Endothelial cell of umbilical vein (primary cell): ENCODE data around the gene SLC25A29. TPM values are rescaled to one million over a fixed set of nuclear protein-coding genes. Genes with fewer than 3 reads are reported as not detected.

ENCODE experiments used
- BruUV-seq: library from RNA; stranded (reverse); fragments of 400-500 nt; replicated peaks from 2 replicates; lab custom pipeline; 2021; lab: Mats Ljungman, UMichigan
- CTCF ChIA-PET: fragments of 300-600, 350-600 bp; sonication (Branson Sonifier 250); formaldehyde crosslinking; loops from one replicate; lab custom pipeline; 2021; ENCODE audit warnings: antibody characterized with exemption, inconsistent platforms; lab: Charles Lee
- POLR2A ChIA-PET: fragments of 300-600, 350-600 bp; sonication (Branson Sonifier 250); formaldehyde crosslinking; loops from one replicate; lab custom pipeline; 2021; ENCODE audit warnings: antibody characterized with exemption, inconsistent platforms; lab: Charles Lee
- DNase-seq: peaks from one replicate; pipeline ENCODE4 v3.0.0-alpha.2; 2011; ENCODE audit warnings: low read depth, low spot score
- FAIRE-seq: peaks from 2 replicates; lab custom pipeline; 2011; peaks lifted over from hg19 to GRCh38; lab: Jason Lieb, UNC
- H2AFZ ChIP-seq: 2 replicates; pipeline ENCODE4 v1.6.0; 2012; ENCODE audit warnings: low read depth, low read length, control low read depth, inconsistent platforms
- H3K27ac ChIP-seq: 2 replicates; pipeline ENCODE4 v1.5.1; 2011; ENCODE audit warnings: low read depth, mild to moderate bottlenecking, control low read depth, low read length, moderate library complexity; ENCODE audit not compliant: insufficient read depth
- H3K27me3 ChIP-seq, 2 experiments: 2 replicates each; pipeline versions ENCODE4 v1.6.0 to v1.6.1; 2011; ENCODE audit warnings: low read length in 2 of 2, mixed read lengths in 1 of 2; ENCODE audit not compliant: control insufficient read depth in 2 of 2, insufficient read depth in 2 of 2
- H3K36me3 ChIP-seq, 2 experiments: 2 replicates in 1 of 2; 3 replicates in 1 of 2; pipeline ENCODE4 v1.5.1; 2011; ENCODE audit warnings: low read length in 2 of 2, mild to moderate bottlenecking in 1 of 2, moderate library complexity in 1 of 2; ENCODE audit not compliant: control insufficient read depth in 2 of 2, insufficient read depth in 2 of 2; ENCODE audit errors: extremely low read depth in 1 of 2
- H3K4me1 ChIP-seq: 3 replicates; pipeline ENCODE4 v1.5.1; 2011; ENCODE audit warnings: mild to moderate bottlenecking, low read length; ENCODE audit not compliant: control insufficient read depth, insufficient read depth; ENCODE audit errors: extremely low read depth
- H3K4me2 ChIP-seq: 2 replicates; pipeline ENCODE4 v1.6.1; 2011; ENCODE audit warnings: low read length, control low read depth, mixed read lengths; ENCODE audit not compliant: insufficient read depth
- H3K4me3 ChIP-seq, 3 experiments: fragments of 200-600 bp in 1 of 3; sonication (generic), shearing (Covaris generic) in 1 of 3; replicated peaks in 1 of 3; 2 replicates each; pipeline ENCODE4 v1.5.1; 2011 to 2016; ENCODE audit warnings: control low read depth in 3 of 3, low read length in 3 of 3, mild to moderate bottlenecking in 2 of 3, inconsistent platforms in 1 of 3, low read depth in 1 of 3, moderate library complexity in 1 of 3; ENCODE audit not compliant: insufficient read depth in 1 of 3
- H3K79me2 ChIP-seq: 2 replicates; pipeline ENCODE4 v1.6.0; 2012; ENCODE audit warnings: low read length, inconsistent platforms; ENCODE audit not compliant: control insufficient read depth, insufficient read depth
- H3K9ac ChIP-seq: replicated peaks from 2 replicates; pipeline ENCODE3; 2011; ENCODE audit warnings: low read length, control low read depth; ENCODE audit not compliant: insufficient read depth; ENCODE audit errors: extremely low read depth
- H3K9me1 ChIP-seq: replicated peaks from 3 replicates; pipeline ENCODE4 v1.6.0; 2011; ENCODE audit warnings: mild to moderate bottlenecking, low read length; ENCODE audit not compliant: control insufficient read depth, insufficient read depth; ENCODE audit errors: extremely low read depth
- H3K9me3 ChIP-seq: replicated peaks from 2 replicates; pipeline ENCODE4 v1.5.1; 2012; ENCODE audit warnings: low read length, inconsistent platforms; ENCODE audit not compliant: control insufficient read depth, insufficient read depth
- H4K20me1 ChIP-seq: replicated peaks from 2 replicates; pipeline ENCODE3; 2011; ENCODE audit warnings: mild to moderate bottlenecking, low read length; ENCODE audit not compliant: control insufficient read depth, insufficient read depth; ENCODE audit errors: extremely low read depth
- EZH2 ChIP-seq: IDR thresholded peaks from 2 replicates; pipeline ENCODE4 v1.6.1; 2012; ENCODE audit warnings: borderline replicate concordance, low read depth, mild to moderate bottlenecking, moderate library complexity, low read length, inconsistent platforms; ENCODE audit not compliant: severe bottlenecking
- FOS ChIP-seq: IDR thresholded peaks from 2 replicates; pipeline ENCODE4 v1.6.1; 2011; ENCODE audit warnings: mild to moderate bottlenecking, low read length, moderate library complexity, borderline replicate concordance; ENCODE audit not compliant: insufficient read depth
- GATA2 ChIP-seq: IDR thresholded peaks from 2 replicates; pipeline ENCODE4 v1.7.0; 2011; ENCODE audit warnings: low read depth, mild to moderate bottlenecking, moderate library complexity, mixed read lengths, low read length; ENCODE audit not compliant: insufficient read length, insufficient read depth
- JUN ChIP-seq: IDR thresholded peaks from 2 replicates; pipeline ENCODE4 v1.6.1; 2011; ENCODE audit warnings: borderline replicate concordance, low read depth; ENCODE audit not compliant: insufficient read length, insufficient read depth
- MAX ChIP-seq: IDR thresholded peaks from 2 replicates; pipeline ENCODE4 v1.6.1; 2011; ENCODE audit not compliant: insufficient read depth, insufficient read length
- MYC ChIP-seq: IDR thresholded peaks from one replicate; pipeline ENCODE4 v1.6.1; 2011; ENCODE audit warnings: mild to moderate bottlenecking, low read depth, low read length
- POLR2A ChIP-seq: IDR thresholded peaks from 2 replicates; pipeline ENCODE4 v1.6.1; 2012; ENCODE audit warnings: low read depth, mild to moderate bottlenecking, control low read depth, low read length
- POLR2AphosphoS5 ChIP-seq: IDR thresholded peaks from 2 replicates; pipeline ENCODE4 v1.6.1; 2012; ENCODE audit warnings: low read depth, mild to moderate bottlenecking, control low read depth, low read length, moderate library complexity; ENCODE audit not compliant: insufficient read depth
- dilution Hi-C: fragments of 300-500 bp; cut with MboI; formaldehyde crosslinking; loops from one replicate; pipeline ENCODE4 v1.15.0; 2019; ENCODE audit warnings: low sequenced_read_pairs; ENCODE audit not compliant: extremely low pct_ligation_motif_present
- intact Hi-C: fragments of 100-400 bp; cut with micrococcal nuclease; formaldehyde crosslinking; loops from one replicate; pipeline ENCODE4 v1.10.0; 2022
- microRNA counts: library from miRNA; unstranded; fragments of <30 nt; microRNA quantifications from one replicate; lab custom pipeline; 2016
- microRNA-seq: library from miRNA; unstranded; fragments of <30 nt; microRNA quantifications from one replicate; pipeline ENCODE4 v1.2.0, GENCODE V29; 2021; ENCODE audit warnings: borderline number of aligned reads, borderline replicate concordance
- polyA plus RNA-seq, 4 experiments: library from polyadenylated mRNA; depleted of rRNA in 3 of 4; stranded (reverse) in 3 of 4; unstranded in 1 of 4; fragments of >200 nt; gene quantifications; 2 replicates each; pipeline versions ENCODE4 v1.2.1 to v1.2.3, GENCODE V29; 2011 to 2012; ENCODE audit warnings: missing spikeins in 1 of 4
- small RNA-seq: library from RNA; depleted of rRNA; stranded (forward); fragments of <200 nt; gene quantifications from one replicate; pipeline ENCODE3, GENCODE V24; 2012; ENCODE audit warnings: low replicate concordance, low read depth; ENCODE audit not compliant: insufficient read depth, insufficient read length
- total RNA-seq: library from RNA; stranded (reverse); gene quantifications from 2 replicates; pipeline ENCODE4 v1.2.3, GENCODE V29; 2021
- TF ChIP-seq, protein P1 (sequence below), 2 donors: IDR thresholded peaks; 1 replicate in 1 of 2; 2 replicates in 1 of 2; pipeline ENCODE4 v1.5.1; 2011; ENCODE audit warnings: low read length in 2 of 2, mild to moderate bottlenecking in 2 of 2, moderate library complexity in 2 of 2, control low read depth in 1 of 2, inconsistent platforms in 1 of 2, low read depth in 1 of 2; ENCODE audit not compliant: insufficient read depth in 1 of 2; ENCODE audit errors: extremely low read depth in 1 of 2

The SLC25A29 gene
- total and polyA plus RNA-seq, 2 donors (not counting 3 experiments of a cell fraction or from before 2014, with no cell fraction given) = 132 to 154 TPM

GRCh38 chr14:100241279-100241678 lies 65.0 kb downstream of the SLC25A29 start:
- Histone ChIP-seq H2AFZ (no peak overlapping the region), H3K27me3 (no peaks in the 10 kb centered on the region), H3K4me1 (peaks cover 22% of the 10 kb centered on the region), H3K4me2 (peak overlapping the region; percentile 100), H3K9me3 (no peaks in the 10 kb centered on the region), H3K27ac (peak overlapping the region; percentile 51), H4K20me1 (peaks cover 11% of the 10 kb centered on the region), H3K4me3 (peak overlapping the region; percentile 72 to 92 (median 84)), H3K9me1 (no peaks in the 10 kb centered on the region), H3K9ac (peak overlapping the region; percentile 40), H3K36me3 (no peaks in the 10 kb centered on the region), H3K79me2 (peaks cover 88% of the 10 kb centered on the region)
- DNase-seq = peak; percentile 27
- dilution Hi-C loops = no loop called here
- POLR2A ChIA-PET = no interaction called here
- no TSS peak for BruUV-seq
- CTCF ChIA-PET = interaction anchor here (0.6 to 2.0 kb wide), 11 partner anchors 10 to 270 kb away, joined by 3 to 8 read pairs (median 4); no protein-coding TSS in a partner anchor
- intact Hi-C loops = loop anchor here (2.0 kb wide), 2 partner anchors 48 to 760 kb away; partner anchors contain the start of genes CCNK and SETD3
- TF ChIP-seq FOS (no peak), GATA2 (no peak), POLR2A (no peak), JUN (no peak), POLR2AphosphoS5 (no peak), MYC (no peak), EZH2 (no peak), MAX (no peak)
- TF ChIP-seq, protein P1, sequence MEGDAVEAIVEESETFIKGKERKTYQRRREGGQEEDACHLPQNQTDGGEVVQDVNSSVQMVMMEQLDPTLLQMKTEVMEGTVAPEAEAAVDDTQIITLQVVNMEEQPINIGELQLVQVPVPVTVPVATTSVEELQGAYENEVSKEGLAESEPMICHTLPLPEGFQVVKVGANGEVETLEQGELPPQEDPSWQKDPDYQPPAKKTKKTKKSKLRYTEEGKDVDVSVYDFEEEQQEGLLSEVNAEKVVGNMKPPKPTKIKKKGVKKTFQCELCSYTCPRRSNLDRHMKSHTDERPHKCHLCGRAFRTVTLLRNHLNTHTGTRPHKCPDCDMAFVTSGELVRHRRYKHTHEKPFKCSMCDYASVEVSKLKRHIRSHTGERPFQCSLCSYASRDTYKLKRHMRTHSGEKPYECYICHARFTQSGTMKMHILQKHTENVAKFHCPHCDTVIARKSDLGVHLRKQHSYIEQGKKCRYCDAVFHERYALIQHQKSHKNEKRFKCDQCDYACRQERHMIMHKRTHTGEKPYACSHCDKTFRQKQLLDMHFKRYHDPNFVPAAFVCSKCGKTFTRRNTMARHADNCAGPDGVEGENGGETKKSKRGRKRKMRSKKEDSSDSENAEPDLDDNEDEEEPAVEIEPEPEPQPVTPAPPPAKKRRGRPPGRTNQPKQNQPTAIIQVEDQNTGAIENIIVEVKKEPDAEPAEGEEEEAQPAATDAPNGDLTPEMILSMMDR (IDR thresholded peaks at IDR 0.05; ENCODE audit: extremely low read depth in 1 of 2, insufficient read depth in 1 of 2, low read depth in 1 of 2, low read length in 2 of 2) = no peak
- FAIRE-seq = peak; percentile 75

MicroRNA genes within 50 kb of the gene (microRNA counts, 767-probe panel; counts per million panel counts)
- 723 counts per million, percentile 96 among the panel's probes with 10 or more counts for microRNA hsa-miR-345-5p (lab: Ali Mortazavi, UCI)

Small RNAs within 50 kb of the gene (microRNA-seq; reads per million reads assigned to microRNA genes)
- 167 reads per million, percentile 62 among the genes with 10 or more reads in this experiment for gene MIR345
- not detected for gene MIR6764

Small RNAs within 50 kb of the gene (small RNA-seq; reads per million reads assigned to genes)
- gene MIR345 (3.5 reads per million, percentile 23 among the genes with 10 or more reads in this experiment), gene RN7SL523P (not detected)

Other genes starting within 250 kb of the SLC25A29 start
- gene EVL, start 241.0 kb downstream of the SLC25A29 start, total RNA-seq = 61.9 and 62.5 TPM in 2 replicates
- gene EVL, start 241.0 kb downstream of the SLC25A29 start, polyA plus RNA-seq = 34.6 and 36.5 TPM in 2 replicates
- not detected in 2 replicates for gene DEGS2, start 146.8 kb downstream of the SLC25A29 start, total RNA-seq
- gene DEGS2, start 146.8 kb downstream of the SLC25A29 start, polyA plus RNA-seq = 0.02 and 0.06 TPM in 2 replicates
- gene YY1, start 67.3 kb downstream of the SLC25A29 start, total RNA-seq = 71.0 and 78.6 TPM in 2 replicates
- 18.6 and 23.5 TPM in 2 replicates for gene YY1, start 67.3 kb downstream of the SLC25A29 start, polyA plus RNA-seq
- not detected in 2 replicates for gene SLC25A47, start 16.9 kb upstream of the SLC25A29 start, total RNA-seq
- gene SLC25A47, start 16.9 kb upstream of the SLC25A29 start, polyA plus RNA-seq = not detected in 2 replicates
- gene WDR25, start 70.0 kb upstream of the SLC25A29 start, total RNA-seq = 9.8 and 10.4 TPM in 2 replicates
- 25.1 and 32.3 TPM in 2 replicates for gene WDR25, start 70.0 kb upstream of the SLC25A29 start, polyA plus RNA-seq